Fibroblast of villous mesenchyme (primary cell): ENCODE measurements around the gene IER2. TPM values are rescaled to one million over a fixed set of nuclear protein-coding genes. Genes with fewer than 3 reads are reported as not detected.

ENCODE experiments used
- DNase-seq: peaks from one replicate; pipeline ENCODE4 v3.0.0-alpha.2; 2010; ENCODE audit warnings: low read depth
- H3K4me3 ChIP-seq: 2 replicates; pipeline ENCODE4 v1.5.1; 2011; ENCODE audit warnings: low read depth, mild to moderate bottlenecking, low read length
- total RNA-seq: library from RNA; depleted of rRNA; stranded (reverse); fragments of >200 nt; gene quantifications from 2 replicates; pipeline ENCODE4 v1.2.3, GENCODE V29; 2012
- TF ChIP-seq, protein P1 (sequence below): IDR thresholded peaks from 2 replicates; pipeline ENCODE4 v1.5.1; 2012; ENCODE audit warnings: low read depth, mild to moderate bottlenecking, low read length; ENCODE audit not compliant: insufficient read depth

IER2 gene
- total RNA-seq, 1 donor: 22.0 TPM

DNA sequence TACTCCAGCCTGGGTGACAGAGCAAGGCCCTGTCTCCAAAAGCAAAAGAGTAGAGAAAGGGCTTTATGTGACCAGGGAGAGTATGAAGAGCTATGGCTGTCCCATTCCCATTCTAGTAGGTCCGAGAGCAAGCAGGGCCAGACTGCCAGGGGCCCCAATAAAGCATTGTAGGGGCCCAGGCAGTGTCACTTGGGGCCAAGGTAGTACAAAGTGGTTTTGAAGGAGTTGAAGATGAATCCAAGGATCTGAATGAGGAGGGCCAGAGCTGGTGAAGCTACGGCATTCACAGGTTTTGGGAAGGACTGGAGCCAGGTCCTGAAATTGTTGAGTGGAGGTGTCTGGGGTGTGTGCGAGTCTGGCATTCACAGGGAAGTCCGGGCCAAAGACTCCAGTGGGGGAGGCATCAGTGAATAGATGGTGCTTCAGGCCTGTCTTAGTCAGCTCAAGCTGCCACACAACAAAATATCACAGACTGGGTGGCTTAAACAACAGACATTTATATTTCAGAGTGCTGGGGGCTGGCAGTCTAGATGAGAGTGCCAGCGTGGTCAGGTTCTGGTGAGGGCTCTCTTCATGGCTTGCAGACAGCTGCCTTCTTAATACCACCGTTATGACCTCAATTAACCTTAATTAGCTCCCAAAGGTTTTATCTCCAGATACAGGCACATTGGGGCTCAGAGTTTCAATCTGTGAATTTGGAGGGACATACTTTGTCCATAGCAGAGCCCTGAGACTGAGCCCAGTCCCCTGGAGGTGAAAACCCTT, 22.2 kb upstream of the IER2 start:
- TF ChIP-seq, protein P1, sequence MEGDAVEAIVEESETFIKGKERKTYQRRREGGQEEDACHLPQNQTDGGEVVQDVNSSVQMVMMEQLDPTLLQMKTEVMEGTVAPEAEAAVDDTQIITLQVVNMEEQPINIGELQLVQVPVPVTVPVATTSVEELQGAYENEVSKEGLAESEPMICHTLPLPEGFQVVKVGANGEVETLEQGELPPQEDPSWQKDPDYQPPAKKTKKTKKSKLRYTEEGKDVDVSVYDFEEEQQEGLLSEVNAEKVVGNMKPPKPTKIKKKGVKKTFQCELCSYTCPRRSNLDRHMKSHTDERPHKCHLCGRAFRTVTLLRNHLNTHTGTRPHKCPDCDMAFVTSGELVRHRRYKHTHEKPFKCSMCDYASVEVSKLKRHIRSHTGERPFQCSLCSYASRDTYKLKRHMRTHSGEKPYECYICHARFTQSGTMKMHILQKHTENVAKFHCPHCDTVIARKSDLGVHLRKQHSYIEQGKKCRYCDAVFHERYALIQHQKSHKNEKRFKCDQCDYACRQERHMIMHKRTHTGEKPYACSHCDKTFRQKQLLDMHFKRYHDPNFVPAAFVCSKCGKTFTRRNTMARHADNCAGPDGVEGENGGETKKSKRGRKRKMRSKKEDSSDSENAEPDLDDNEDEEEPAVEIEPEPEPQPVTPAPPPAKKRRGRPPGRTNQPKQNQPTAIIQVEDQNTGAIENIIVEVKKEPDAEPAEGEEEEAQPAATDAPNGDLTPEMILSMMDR: no peak
- DNase-seq: no peak
- no peak overlapping the region for H3K4me3 ChIP-seq

DNA sequence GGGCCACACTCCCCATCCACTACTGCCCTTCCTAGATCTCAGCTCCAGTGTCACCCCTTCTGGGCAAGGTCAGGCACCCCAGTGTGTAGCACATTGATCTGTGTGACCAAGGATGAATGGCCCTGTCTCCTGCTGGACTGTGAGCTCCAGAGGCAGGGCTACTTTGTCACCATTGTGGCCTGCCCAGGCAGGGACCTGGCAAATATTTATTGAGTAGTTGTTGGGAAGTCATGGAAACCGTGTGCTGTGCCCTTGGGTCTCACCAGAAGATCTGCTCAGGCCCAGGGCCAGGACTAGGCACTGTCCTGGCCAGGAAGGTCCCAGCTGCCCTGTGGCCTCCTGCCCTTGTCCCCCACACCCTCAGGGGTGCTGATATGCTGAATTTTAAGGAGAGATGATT, 21.6 kb upstream of the IER2 start:
- DNase-seq: no peak
- TF ChIP-seq, protein P1: no peak
- H3K4me3 ChIP-seq: no peak overlapping the region

DNA sequence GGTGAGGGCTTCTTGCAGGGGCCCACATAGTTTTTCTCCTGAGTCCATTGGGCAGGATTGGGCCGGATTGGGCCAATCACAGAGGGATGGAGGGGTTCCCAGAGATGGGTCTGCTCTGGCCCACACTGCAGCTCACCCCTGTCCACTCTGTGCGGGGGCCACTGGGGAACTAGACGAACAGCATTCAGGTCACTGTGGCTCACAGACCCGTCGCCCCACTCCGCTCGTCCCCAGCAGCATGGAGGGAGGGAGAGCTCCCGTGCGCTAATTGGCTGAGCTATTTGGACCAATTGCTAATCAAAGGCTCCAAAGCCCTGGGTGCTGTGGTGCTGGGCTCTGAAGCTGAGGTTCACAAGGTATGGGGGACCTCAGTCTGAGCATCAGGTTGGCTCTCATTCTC, 20.8 kb upstream of the IER2 start:
- TF ChIP-seq, protein P1: no peak
- DNase-seq: no peak
- no peak overlapping the region for H3K4me3 ChIP-seq

DNA sequence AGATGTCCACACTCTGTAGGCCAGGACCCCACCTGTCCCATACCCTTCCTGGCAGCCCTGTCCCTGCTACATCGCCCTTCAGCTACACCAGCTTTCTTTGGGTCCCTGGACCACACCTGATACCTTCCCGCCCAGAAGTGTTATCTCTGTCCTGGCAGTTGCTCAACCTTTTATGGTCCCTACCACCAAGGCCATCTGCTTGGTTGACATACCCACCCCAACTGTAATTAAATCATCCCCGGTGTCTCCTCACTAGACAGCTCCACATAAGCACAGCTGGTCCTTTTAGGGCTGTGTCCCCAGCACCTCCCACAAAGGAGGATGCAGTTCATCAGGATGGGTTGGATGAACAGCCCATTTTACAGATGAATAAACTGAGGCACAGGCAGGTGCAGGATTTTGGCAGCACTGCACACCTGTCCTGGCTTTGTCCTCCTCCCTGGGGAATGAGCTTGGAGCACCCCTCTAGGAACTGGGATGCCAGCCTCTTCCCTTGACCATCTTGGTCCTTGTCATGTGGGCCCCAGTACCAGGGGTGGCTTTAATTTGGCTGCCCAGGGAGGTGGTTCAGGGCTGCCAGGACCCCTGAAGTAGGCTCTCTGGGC, 19.2 kb upstream of the IER2 start:
- DNase-seq: no peak
- TF ChIP-seq, protein P1: no peak
- H3K4me3 ChIP-seq: no peak overlapping the region

DNA sequence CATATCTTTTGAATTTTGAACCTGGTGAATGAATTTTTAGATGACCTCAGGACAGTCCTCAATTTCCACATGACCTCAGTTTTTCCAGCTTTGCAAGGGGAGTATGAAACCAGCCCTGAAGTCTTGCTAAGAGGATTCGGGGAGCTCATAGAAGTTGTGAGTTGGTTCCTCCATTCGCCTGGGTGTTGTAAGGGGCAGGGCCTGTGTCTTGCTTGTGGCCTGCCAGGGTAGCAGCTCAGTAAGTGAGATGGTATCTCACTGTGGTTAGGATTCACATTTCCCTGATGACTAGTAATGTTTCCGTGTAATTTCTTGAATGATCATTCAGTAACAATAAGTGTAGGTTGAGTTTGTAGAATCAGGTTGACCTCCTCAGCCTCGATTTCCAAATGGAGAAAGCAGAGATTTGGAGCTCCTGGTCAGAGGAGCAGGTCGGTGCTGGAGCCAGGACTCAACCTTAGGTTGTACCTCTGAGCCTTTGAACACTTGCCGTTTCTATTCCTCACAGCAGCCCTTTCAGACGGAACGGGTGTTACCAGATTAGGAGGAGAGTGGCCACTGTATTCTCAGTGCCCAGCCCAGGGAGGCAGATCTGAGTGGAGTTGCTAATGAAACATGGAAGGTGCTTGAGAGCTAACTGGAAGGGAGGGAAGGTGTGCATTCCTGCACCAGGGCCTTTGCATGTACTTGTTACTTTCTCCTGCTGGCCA, 17.6 kb upstream of the IER2 start:
- TF ChIP-seq, protein P1: no peak
- H3K4me3 ChIP-seq: no peak overlapping the region
- DNase-seq: no peak

DNA sequence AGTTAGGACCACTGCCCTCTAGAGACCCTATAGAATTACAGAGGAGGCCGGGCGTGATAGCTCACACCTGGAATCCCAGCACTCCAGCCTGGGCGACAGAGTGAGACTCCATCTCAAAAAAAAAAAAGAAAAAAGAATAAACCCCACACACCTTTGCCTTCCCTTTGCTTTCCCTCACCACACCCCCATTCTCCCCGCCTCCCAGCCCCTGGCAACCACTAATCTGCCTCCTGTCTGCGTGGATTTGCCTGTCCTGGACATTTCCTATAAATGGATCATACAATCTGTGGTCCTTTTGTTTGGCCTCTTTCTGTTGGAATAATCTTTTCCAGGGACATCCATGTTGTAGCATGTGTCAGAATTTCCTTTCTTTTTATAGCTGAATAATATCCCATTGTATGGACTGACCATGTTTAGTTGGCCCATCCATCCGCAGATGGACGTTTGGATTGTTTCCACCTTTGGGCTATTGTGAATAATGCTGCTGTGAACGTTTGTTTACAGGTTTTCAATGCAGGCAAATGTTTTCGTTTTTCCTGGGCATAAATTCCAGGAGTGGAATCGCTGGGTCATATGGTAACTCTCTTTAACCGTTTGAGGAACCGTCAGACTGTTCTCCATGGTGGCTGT, 16.9 kb upstream of the IER2 start:
- no peak overlapping the region for H3K4me3 ChIP-seq
- TF ChIP-seq, protein P1: no peak
- DNase-seq: no peak
